A549 (cell line): ENCODE results near the gene TEX22. TPM values are rescaled to one million over a fixed set of nuclear protein-coding genes. Genes with fewer than 3 reads are reported as not detected.

Source experiments
- ATAC-seq, 2 experiments: fragments of 200-7000 bp in 1 of 2; fragments of >200 bp in 1 of 2; cut with Nextera tagmentation in 1 of 2; cut with Tn5 transposase in 1 of 2; 3 replicates each; pipeline versions ENCODE4 v1.8.0 to v1.9.1; 2018 to 2020; ENCODE audit warnings: mild to moderate bottlenecking in 1 of 2, moderate library complexity in 1 of 2
- CTCF ChIA-PET: fragments of 300-600 bp; sonication (Branson Sonifier 250); formaldehyde crosslinking; extraction: SDS; loops from one replicate; lab custom pipeline; 2021; ENCODE audit warnings: antibody characterized with exemption, inconsistent platforms; lab: Yijun Ruan, JAX
- POLR2A ChIA-PET: fragments of 350-600 bp; formaldehyde crosslinking; extraction: SDS; loops from one replicate; lab custom pipeline; 2021; ENCODE audit warnings: antibody characterized with exemption, inconsistent platforms; lab: Yijun Ruan, JAX
- DNase-seq, 2 experiments: peaks; one replicate each; pipeline versions ENCODE4 v3.0.0 to v3.0.0-alpha.2; 2011 to 2016; ENCODE audit warnings: low read depth in 1 of 2, low spot score in 1 of 2
- FAIRE-seq: peaks from 2 replicates; lab custom pipeline; 2011; peaks lifted over from hg19 to GRCh38; lab: Jason Lieb, UNC
- H3K27ac ChIP-seq, 2 experiments: fragments of >200 bp; sonication (Bioruptor Twin); formaldehyde crosslinking; 3 replicates each; pipeline ENCODE4 v1.5.1; 2016 to 2017
- H3K4me1 ChIP-seq: fragments of >200 bp; sonication (Bioruptor Twin); formaldehyde crosslinking; 3 replicates; pipeline ENCODE4 v1.6.1; 2016
- H3K4me2 ChIP-seq: fragments of >200 bp; sonication (Bioruptor Twin); formaldehyde crosslinking; 3 replicates; pipeline ENCODE4 v1.6.1; 2016
- H3K4me3 ChIP-seq: fragments of >200 bp; sonication (Bioruptor Twin); formaldehyde crosslinking; 3 replicates; pipeline ENCODE4 v1.5.1; 2016
- H3K9me3 ChIP-seq: fragments of >200 bp; sonication (Bioruptor Twin); formaldehyde crosslinking; 3 replicates; pipeline ENCODE4 v1.6.1; 2016
- BHLHE40 ChIP-seq: IDR thresholded peaks from 2 replicates; pipeline ENCODE4 v1.6.1; 2012; ENCODE audit warnings: low read depth, low read length, inconsistent platforms
- CBX2 ChIP-seq: fragments of 200-600 bp; sonication (generic); IDR thresholded peaks from 2 replicates; pipeline ENCODE4 v1.6.1; 2016; ENCODE audit warnings: low read depth, mild to moderate bottlenecking, borderline replicate concordance
- CHD4 ChIP-seq: fragments of 200-600 bp; sonication (generic); IDR thresholded peaks from 2 replicates; pipeline ENCODE4 v1.6.1; 2016; ENCODE audit warnings: antibody characterized with exemption, mild to moderate bottlenecking, borderline replicate concordance
- EHF ChIP-seq: fragments of 250-450 bp; sonication (Bioruptor Pico); IDR thresholded peaks from 2 replicates; pipeline ENCODE4 v1.5.0; 2020; ENCODE audit warnings: mild to moderate bottlenecking
- EP300 ChIP-seq, 2 experiments: fragments of >200 bp; sonication (Bioruptor Twin); formaldehyde crosslinking; IDR thresholded peaks; 2 replicates in 1 of 2; 3 replicates in 1 of 2; pipeline ENCODE4 v1.6.1; 2016 to 2017
- FOSB ChIP-seq: fragments of 250-450 bp; sonication (Bioruptor Pico); IDR thresholded peaks from 2 replicates; pipeline ENCODE4 v1.5.0; 2020; ENCODE audit warnings: mild to moderate bottlenecking, moderate library complexity
- FOXS1 ChIP-seq: fragments of 250-450 bp; sonication (Bioruptor Pico); IDR thresholded peaks from 2 replicates; pipeline ENCODE4 v1.5.0; 2020; ENCODE audit warnings: mild to moderate bottlenecking, moderate library complexity
- HDAC2 ChIP-seq: fragments of 200-600 bp; sonication (generic); IDR thresholded peaks from 2 replicates; pipeline ENCODE4 v1.6.1; 2016
- HOXB13 ChIP-seq: fragments of 250-450 bp; sonication (Bioruptor Pico); IDR thresholded peaks from 2 replicates; pipeline ENCODE4 v1.5.0; 2020; ENCODE audit warnings: low read depth, mild to moderate bottlenecking, moderate library complexity
- HOXB5 ChIP-seq: fragments of 250-450 bp; sonication (Bioruptor Pico); IDR thresholded peaks from 2 replicates; pipeline ENCODE4 v1.5.0; 2020; ENCODE audit warnings: mild to moderate bottlenecking, moderate library complexity
- JUN ChIP-seq, 2 experiments: fragments of >200 bp; sonication (Bioruptor Twin); formaldehyde crosslinking; IDR thresholded peaks; 2 replicates in 1 of 2; 3 replicates in 1 of 2; pipeline ENCODE4 v1.6.1; 2016 to 2017
- KDM1A ChIP-seq: fragments of 200-600 bp; sonication (generic); IDR thresholded peaks from 2 replicates; pipeline ENCODE4 v1.6.1; 2016; ENCODE audit warnings: low read depth, mild to moderate bottlenecking
- KDM5A ChIP-seq: fragments of 200-600 bp; sonication (generic); IDR thresholded peaks from 2 replicates; pipeline ENCODE4 v1.6.1; 2016; ENCODE audit warnings: antibody characterized with exemption, mild to moderate bottlenecking
- NFE2L2 ChIP-seq: fragments of 150-350 bp; conservative IDR thresholded peaks from 2 replicates; pipeline ENCODE4 v1.6.1; 2014; ENCODE audit warnings: low read length
- POLR2A ChIP-seq: IDR thresholded peaks from 2 replicates; pipeline ENCODE4 v1.6.1; 2012; ENCODE audit warnings: mild to moderate bottlenecking, low read length
- RAD21 ChIP-seq, 2 experiments: fragments of >200 bp in 1 of 2; sonication (Bioruptor Twin) in 1 of 2; formaldehyde crosslinking in 1 of 2; IDR thresholded peaks in 1 of 2; conservative IDR thresholded peaks in 1 of 2; 2 replicates in 1 of 2; 3 replicates in 1 of 2; pipeline ENCODE4 v1.6.1; 2012 to 2018; ENCODE audit warnings: inconsistent platforms in 1 of 2
- RARB ChIP-seq: fragments of 250-450 bp; sonication (Bioruptor Pico); IDR thresholded peaks from 2 replicates; pipeline ENCODE4 v1.8.0; 2021; ENCODE audit warnings: mild to moderate bottlenecking, moderate library complexity
- RNF2 ChIP-seq: fragments of 200-600 bp; sonication (generic); IDR thresholded peaks from 2 replicates; pipeline ENCODE4 v1.6.1; 2016; ENCODE audit warnings: low read depth, mild to moderate bottlenecking, antibody characterized with exemption, moderate library complexity, borderline replicate concordance
- SMC3 ChIP-seq: fragments of >200 bp; sonication (Bioruptor Twin); formaldehyde crosslinking; IDR thresholded peaks from 3 replicates; pipeline ENCODE4 v1.6.1; 2018; ENCODE audit warnings: inconsistent platforms
- SREBF2 ChIP-seq: fragments of 450-650 bp; IDR thresholded peaks from 2 replicates; pipeline ENCODE4 v1.6.1; 2014; ENCODE audit warnings: mild to moderate bottlenecking, moderate library complexity
- TP53 ChIP-seq: fragments of 250-450 bp; sonication (Bioruptor Pico); IDR thresholded peaks from 2 replicates; pipeline ENCODE4 v1.5.0; 2021; ENCODE audit warnings: mild to moderate bottlenecking, moderate library complexity
- ZFP36 ChIP-seq: fragments of 450-650 bp; IDR thresholded peaks from 2 replicates; pipeline ENCODE4 v1.6.1; 2014; ENCODE audit warnings: borderline replicate concordance; ENCODE audit not compliant: partially characterized antibody
- ZNF302 ChIP-seq: fragments of 250-450 bp; sonication (Bioruptor Pico); IDR thresholded peaks from 2 replicates; pipeline ENCODE4 v1.9.0; 2021; ENCODE audit warnings: inconsistent platforms, mild to moderate bottlenecking, moderate library complexity
- ZSCAN20 ChIP-seq: fragments of 250-450 bp; sonication (Bioruptor Pico); IDR thresholded peaks from 2 replicates; pipeline ENCODE4 v1.8.0; 2022; ENCODE audit warnings: mild to moderate bottlenecking, moderate library complexity
- WGBS: methylation state at CpG from one replicate; pipeline ENCODE4 v1.1.6; 2017; ENCODE audit errors: missing lambda C conversion rate; 5-methylcytosine and 5-hydroxymethylcytosine counted together
- polyA plus RNA-seq, 4 experiments: library from polyadenylated mRNA; depleted of rRNA in 3 of 4; stranded (reverse); fragments of >200 nt; fragmentation: RNase III in 1 of 4; extraction: RNeasy Plus Mini Kit Qiagen cat#74134 plus additional on column Dnase treatment in 1 of 4; gene quantifications; 2 replicates in 3 of 4; 3 replicates in 1 of 4; pipeline ENCODE4 v1.2.3, GENCODE V29; 2011 to 2017
- TF ChIP-seq, protein P1 (sequence below): IDR thresholded peaks from 2 replicates; pipeline ENCODE4 v1.6.1; 2012; ENCODE audit warnings: low read depth, borderline replicate concordance
- TF ChIP-seq, protein P2 (sequence below): fragments of 250-450 bp; sonication (Bioruptor Pico); IDR thresholded peaks from 2 replicates; pipeline ENCODE4 v1.5.0; 2021; ENCODE audit warnings: mild to moderate bottlenecking, moderate library complexity, borderline replicate concordance
- TF ChIP-seq, protein P3 (sequence below): fragments of 250-450 bp; sonication (Bioruptor Pico); IDR thresholded peaks from 2 replicates; pipeline ENCODE4 v1.5.0; 2020; ENCODE audit warnings: low read depth, mild to moderate bottlenecking, moderate library complexity
- TF ChIP-seq, protein P4 (sequence below): fragments of >200 bp; sonication (Bioruptor Twin); formaldehyde crosslinking; IDR thresholded peaks from 3 replicates; pipeline ENCODE4 v1.5.1; 2016

Gene TEX22
- polyA plus RNA-seq, 2 of the 4 experiments (the other 2 are of a cell fraction) = 0.06 to 0.23 TPM

DNA sequence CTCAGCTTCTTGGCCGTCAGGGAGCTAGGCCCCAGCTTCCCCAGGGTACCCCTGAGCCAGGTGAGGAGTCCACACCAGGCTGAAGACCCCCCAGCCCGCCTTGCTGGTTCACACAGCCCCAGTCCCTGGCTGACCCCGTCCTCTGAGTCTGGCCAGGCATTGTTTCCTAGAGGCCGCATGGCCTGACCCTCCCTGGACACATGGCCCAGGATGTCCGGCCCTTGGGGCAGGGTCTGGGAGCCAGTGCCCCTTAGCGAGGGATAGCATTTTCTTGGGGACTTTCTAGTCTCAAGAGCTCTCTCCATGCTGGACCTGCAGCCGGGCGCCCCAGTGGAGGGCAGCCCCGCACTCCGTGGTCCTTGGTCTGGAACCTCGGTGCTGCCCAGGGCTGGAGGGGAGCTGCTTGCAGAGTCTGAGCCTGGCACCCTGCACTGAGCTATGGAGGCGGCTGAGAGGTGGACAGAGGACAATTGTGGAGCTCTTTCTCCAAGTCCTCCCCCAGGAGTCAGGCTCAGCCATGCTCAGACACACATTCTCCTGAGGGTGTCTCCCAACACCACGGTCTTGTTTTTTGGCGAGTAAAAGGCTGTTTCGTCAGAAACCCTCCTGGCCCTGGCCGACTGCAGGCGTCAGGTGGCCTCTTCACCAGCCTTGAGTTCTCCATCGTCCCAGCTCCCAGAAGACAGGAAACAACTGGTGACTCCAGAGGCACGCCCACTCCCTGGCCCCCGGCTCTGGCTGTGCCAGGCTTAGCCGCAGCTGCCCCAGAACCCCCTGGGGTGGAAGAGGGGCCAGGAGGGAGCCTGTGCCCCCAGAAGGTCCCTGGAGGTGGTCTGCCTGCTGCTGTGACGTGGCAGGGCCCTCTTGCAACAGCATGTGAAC lies 58.6 kb downstream of the TEX22 start:
- Histone ChIP-seq H3K9me3 (no peaks in the 10 kb centered on the region), H3K27ac (no peak overlapping the region), H3K4me1 (no peaks in the 10 kb centered on the region), H3K4me2 (no peak overlapping the region), H3K4me3 (no peak overlapping the region)
- CTCF ChIA-PET = interaction anchor here (0.7 to 6.8 kb wide), 12 partner anchors 8 to 105 kb away, joined by 3 to 34 read pairs (median 4); partner anchors contain the start of gene CRIP1
- POLR2A ChIA-PET = no interaction called here
- 90% methylated on average over 21 of the region's 22 CpGs for WGBS
- TF ChIP-seq, protein P1, sequence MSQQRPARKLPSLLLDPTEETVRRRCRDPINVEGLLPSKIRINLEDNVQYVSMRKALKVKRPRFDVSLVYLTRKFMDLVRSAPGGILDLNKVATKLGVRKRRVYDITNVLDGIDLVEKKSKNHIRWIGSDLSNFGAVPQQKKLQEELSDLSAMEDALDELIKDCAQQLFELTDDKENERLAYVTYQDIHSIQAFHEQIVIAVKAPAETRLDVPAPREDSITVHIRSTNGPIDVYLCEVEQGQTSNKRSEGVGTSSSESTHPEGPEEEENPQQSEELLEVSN = no peak
- no peak for TF ChIP-seq KDM1A
- TF ChIP-seq TP53 (CRISPR knock-in tag) = no peak
- no peak for TF ChIP-seq ZNF302 (CRISPR knock-in tag)
- TF ChIP-seq SMC3 = no peak
- peak in 1 of 2 experiments; percentile 15; a peak in 3 of 6 replicates for ATAC-seq
- FAIRE-seq = no peak
- DNase-seq = peak in 1 of 2 experiments; percentile 35

DNA sequence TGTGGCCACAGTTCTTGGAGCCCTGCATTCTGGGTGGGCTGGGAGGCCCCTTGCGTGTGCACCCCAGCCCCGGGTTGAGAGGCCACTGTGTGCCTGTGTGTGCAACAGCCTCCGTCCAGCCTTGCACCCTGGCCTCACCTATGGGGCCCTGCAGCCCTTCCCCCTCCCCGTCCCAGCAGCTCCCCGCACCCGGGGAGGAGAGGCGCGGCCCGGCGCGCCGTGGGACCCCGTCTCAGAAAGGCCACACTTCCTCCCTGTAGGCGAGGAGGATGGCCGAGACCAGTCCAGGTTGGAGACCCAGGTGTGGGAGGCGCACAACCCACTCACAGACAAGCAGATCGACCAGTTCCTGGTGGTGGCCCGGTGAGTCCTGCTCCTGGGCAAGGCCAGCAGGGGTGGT lies 59.7 kb downstream of the TEX22 start:
- ChIA-PET CTCF (interaction anchor here (0.6 to 6.8 kb wide), 8 partner anchors 10 to 87 kb away, joined by 3 to 34 read pairs (median 6); no protein-coding TSS in a partner anchor), POLR2A (no interaction called here)
- no peaks in the 10 kb centered on the region for H3K9me3 ChIP-seq
- ATAC-seq (no peak), FAIRE-seq (no peak), DNase-seq (no peak)
- H3K4me3 ChIP-seq = no peak overlapping the region
- H3K4me2 ChIP-seq = no peak overlapping the region
- no peaks in the 10 kb centered on the region for H3K4me1 ChIP-seq
- 87% methylated on average over 8 of the region's 18 CpGs for WGBS
- TF ChIP-seq POLR2A (no peak), KDM5A (no peak), RNF2 (no peak), BHLHE40 (no peak), NFE2L2 (no peak), ZFP36 (no peak), RAD21 (conservative IDR thresholded peaks at IDR 0.05 in 1 of 2, IDR thresholded peaks at IDR 0.05 in 1 of 2) (no peak), SREBF2 (no peak), JUN (IDR thresholded peaks at IDR 0.05) (no peak), KDM1A (no peak), RARB (CRISPR knock-in tag) (no peak), FOSB (CRISPR knock-in tag) (no peak), ZSCAN20 (no peak), ZNF302 (CRISPR knock-in tag) (no peak)
- no peak overlapping the region for H3K27ac ChIP-seq

DNA sequence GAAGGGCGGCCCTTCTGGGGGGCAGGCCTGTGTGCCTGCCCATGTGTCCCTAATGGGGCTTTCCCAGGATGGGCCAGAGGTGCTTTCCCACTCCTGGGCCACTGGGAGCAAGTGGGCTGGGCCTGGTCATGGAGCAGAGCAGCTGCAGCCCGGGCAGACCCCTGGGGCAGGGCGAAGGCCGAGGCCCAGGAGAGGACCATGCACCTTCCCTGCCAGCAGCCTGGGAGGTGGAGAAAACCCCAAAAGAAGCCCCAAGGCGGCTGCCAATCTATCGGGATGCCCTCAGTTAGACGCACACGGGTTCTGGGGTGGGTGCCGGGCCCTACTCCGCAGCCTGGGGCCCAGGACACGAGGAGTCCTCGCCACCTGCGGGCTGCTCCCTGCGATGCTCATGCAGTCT lies 60.2 kb downstream of the TEX22 start:
- no peak; a peak in 1 of 6 replicates for ATAC-seq
- Histone ChIP-seq H3K27ac (no peak overlapping the region), H3K4me3 (no peak overlapping the region), H3K4me2 (no peak overlapping the region), H3K4me1 (no peaks in the 10 kb centered on the region), H3K9me3 (no peaks in the 10 kb centered on the region)
- WGBS = 89% methylated on average over 13 of the region's 14 CpGs
- CTCF ChIA-PET = interaction anchor here (1.5 to 6.8 kb wide), 3 partner anchors 13 to 87 kb away, joined by 4 to 34 read pairs (median 26); no protein-coding TSS in a partner anchor
- no peak for TF ChIP-seq SMC3
- TF ChIP-seq, protein P2, sequence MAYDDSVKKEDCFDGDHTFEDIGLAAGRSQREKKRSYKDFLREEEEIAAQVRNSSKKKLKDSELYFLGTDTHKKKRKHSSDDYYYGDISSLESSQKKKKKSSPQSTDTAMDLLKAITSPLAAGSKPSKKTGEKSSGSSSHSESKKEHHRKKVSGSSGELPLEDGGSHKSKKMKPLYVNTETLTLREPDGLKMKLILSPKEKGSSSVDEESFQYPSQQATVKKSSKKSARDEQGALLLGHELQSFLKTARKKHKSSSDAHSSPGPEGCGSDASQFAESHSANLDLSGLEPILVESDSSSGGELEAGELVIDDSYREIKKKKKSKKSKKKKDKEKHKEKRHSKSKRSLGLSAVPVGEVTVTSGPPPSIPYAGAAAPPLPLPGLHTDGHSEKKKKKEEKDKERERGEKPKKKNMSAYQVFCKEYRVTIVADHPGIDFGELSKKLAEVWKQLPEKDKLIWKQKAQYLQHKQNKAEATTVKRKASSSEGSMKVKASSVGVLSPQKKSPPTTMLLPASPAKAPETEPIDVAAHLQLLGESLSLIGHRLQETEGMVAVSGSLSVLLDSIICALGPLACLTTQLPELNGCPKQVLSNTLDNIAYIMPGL (CRISPR knock-in tag) = no peak
- no peak for TF ChIP-seq CBX2
- TF ChIP-seq CHD4 = no peak
- TF ChIP-seq, protein P3, sequence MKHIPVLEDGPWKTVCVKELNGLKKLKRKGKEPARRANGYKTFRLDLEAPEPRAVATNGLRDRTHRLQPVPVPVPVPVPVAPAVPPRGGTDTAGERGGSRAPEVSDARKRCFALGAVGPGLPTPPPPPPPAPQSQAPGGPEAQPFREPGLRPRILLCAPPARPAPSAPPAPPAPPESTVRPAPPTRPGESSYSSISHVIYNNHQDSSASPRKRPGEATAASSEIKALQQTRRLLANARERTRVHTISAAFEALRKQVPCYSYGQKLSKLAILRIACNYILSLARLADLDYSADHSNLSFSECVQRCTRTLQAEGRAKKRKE (CRISPR knock-in tag) = no peak
- TF ChIP-seq EP300 (IDR thresholded peaks at IDR 0.05) = no peak
- no peak for TF ChIP-seq HOXB13 (CRISPR knock-in tag)
- no peak for TF ChIP-seq FOXS1 (CRISPR knock-in tag)
- TF ChIP-seq EHF = no peak
- TF ChIP-seq, protein P4, sequence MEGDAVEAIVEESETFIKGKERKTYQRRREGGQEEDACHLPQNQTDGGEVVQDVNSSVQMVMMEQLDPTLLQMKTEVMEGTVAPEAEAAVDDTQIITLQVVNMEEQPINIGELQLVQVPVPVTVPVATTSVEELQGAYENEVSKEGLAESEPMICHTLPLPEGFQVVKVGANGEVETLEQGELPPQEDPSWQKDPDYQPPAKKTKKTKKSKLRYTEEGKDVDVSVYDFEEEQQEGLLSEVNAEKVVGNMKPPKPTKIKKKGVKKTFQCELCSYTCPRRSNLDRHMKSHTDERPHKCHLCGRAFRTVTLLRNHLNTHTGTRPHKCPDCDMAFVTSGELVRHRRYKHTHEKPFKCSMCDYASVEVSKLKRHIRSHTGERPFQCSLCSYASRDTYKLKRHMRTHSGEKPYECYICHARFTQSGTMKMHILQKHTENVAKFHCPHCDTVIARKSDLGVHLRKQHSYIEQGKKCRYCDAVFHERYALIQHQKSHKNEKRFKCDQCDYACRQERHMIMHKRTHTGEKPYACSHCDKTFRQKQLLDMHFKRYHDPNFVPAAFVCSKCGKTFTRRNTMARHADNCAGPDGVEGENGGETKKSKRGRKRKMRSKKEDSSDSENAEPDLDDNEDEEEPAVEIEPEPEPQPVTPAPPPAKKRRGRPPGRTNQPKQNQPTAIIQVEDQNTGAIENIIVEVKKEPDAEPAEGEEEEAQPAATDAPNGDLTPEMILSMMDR = no peak
- TF ChIP-seq JUN (IDR thresholded peaks at IDR 0.05) = no peak
- TF ChIP-seq ZFP36 = no peak
- TF ChIP-seq HOXB5 = no peak
- TF ChIP-seq HDAC2 = no peak
- TF ChIP-seq RAD21 (conservative IDR thresholded peaks at IDR 0.05 in 1 of 2, IDR thresholded peaks at IDR 0.05 in 1 of 2) = no peak
- no peak for TF ChIP-seq SREBF2
- no peak for TF ChIP-seq ZNF302 (CRISPR knock-in tag)
- no peak for TF ChIP-seq FOSB (CRISPR knock-in tag)
- POLR2A ChIA-PET = no interaction called here
- DNase-seq = no peak
- FAIRE-seq = no peak
